ENCODE data around the gene LOXHD1. TPM values are rescaled to one million over a fixed set of nuclear protein-coding genes. Genes with fewer than 3 reads are reported as not detected.

Gene LOXHD1
- polyA plus RNA-seq, 3 donors: 0.78 to 1.3 (median 1.1) TPM

- no peak for DNase-seq
Observed at GRCh38 chr18:46625069-46625468, 32.0 kb downstream of the LOXHD1 start.

- no peak for DNase-seq
Observed at GRCh38 chr18:46624127-46624526, 32.9 kb downstream of the LOXHD1 start.

- no peak for DNase-seq
Observed at GRCh38 chr18:46623541-46623940, 33.5 kb downstream of the LOXHD1 start.

- no peak for DNase-seq
Observed at GRCh38 chr18:46622999-46623398, 34.0 kb downstream of the LOXHD1 start.

GRCh38 chr18:46622451-46622850, 34.6 kb downstream of the LOXHD1 start:
- no peak for DNase-seq

- no peak for DNase-seq
Observed at GRCh38 chr18:46621871-46622270, 35.1 kb downstream of the LOXHD1 start.

- DNase-seq: no peak
Observed at GRCh38 chr18:46621111-46621766, 35.8 kb downstream of the LOXHD1 start.

- no peak for DNase-seq
Observed at GRCh38 chr18:46619559-46619958, 37.5 kb downstream of the LOXHD1 start.

- no peak for DNase-seq
Observed at GRCh38 chr18:46615720-46616119, 41.3 kb downstream of the LOXHD1 start.

- DNase-seq: no peak
Observed at GRCh38 chr18:46609048-46609447, 48.0 kb downstream of the LOXHD1 start.

GRCh38 chr18:46607926-46608325, 49.1 kb downstream of the LOXHD1 start:
- no peak for DNase-seq

- DNase-seq: peak; percentile 9
Observed at GRCh38 chr18:46601141-46601805, 55.7 kb downstream of the LOXHD1 start.

GRCh38 chr18:46596119-46596518, 60.9 kb downstream of the LOXHD1 start:
- DNase-seq: no peak

GRCh38 chr18:46591783-46592391, 65.1 kb downstream of the LOXHD1 start:
- no peak for DNase-seq

- DNase-seq: no peak
Observed at GRCh38 chr18:46590103-46590502, 66.9 kb downstream of the LOXHD1 start.

GRCh38 chr18:46588971-46589660, 67.9 kb downstream of the LOXHD1 start:
- no peak for DNase-seq

- DNase-seq: no peak
Observed at GRCh38 chr18:46587600-46587999, 69.4 kb downstream of the LOXHD1 start.

GRCh38 chr18:46583711-46584110, 73.3 kb downstream of the LOXHD1 start:
- DNase-seq: no peak

- DNase-seq: no peak
Observed at GRCh38 chr18:46581648-46582047, 75.4 kb downstream of the LOXHD1 start.

- DNase-seq: no peak
Observed at GRCh38 chr18:46578987-46579386, 78.0 kb downstream of the LOXHD1 start.

- no peak for DNase-seq
Observed at GRCh38 chr18:46577546-46577945, 79.5 kb downstream of the LOXHD1 start.

GRCh38 chr18:46575851-46576250, 81.2 kb downstream of the LOXHD1 start:
- DNase-seq: no peak

- DNase-seq: no peak
Observed at GRCh38 chr18:46574743-46575115, 82.3 kb downstream of the LOXHD1 start.
